GM19455 (cell line): ENCODE data around the gene MS4A8.
"Not testable (repeated sequence)": the region's sequence is repeated elsewhere in the genome, so short reads cannot be mapped to it uniquely, and the experiment has no call there.

Experiments
- ATAC-seq: cut with Tn5 transposase; IDR thresholded peaks from one replicate; pipeline ENCODE4 v1.9.1; 2021; ENCODE audit not compliant: unreplicated experiment

Gene MS4A8

DNA sequence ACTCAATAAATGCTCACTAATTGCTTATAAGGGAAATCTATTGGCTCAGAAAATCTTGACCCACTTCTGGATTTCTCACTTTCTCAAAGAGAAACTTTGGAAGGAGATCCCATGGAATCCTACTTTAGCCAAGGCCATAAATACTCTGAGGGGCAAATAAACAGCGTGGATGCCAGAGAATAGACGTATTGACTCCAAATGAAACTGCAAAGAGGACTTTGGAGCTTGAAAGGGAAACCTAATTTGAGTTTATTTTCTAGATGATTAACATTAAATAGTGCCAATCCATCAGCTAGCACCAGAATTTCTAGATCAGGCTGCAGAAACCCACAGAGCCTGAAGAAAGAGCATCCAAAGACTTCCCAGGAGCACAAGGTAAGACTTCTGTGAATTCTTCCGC lies 25.0 kb downstream of the MS4A8 start, which contains the start of gene MS4A18:
Gene MS4A18 (plus strand): TSS at position 301 of the 400 bp plus-strand sequence.
- no peak for ATAC-seq

DNA sequence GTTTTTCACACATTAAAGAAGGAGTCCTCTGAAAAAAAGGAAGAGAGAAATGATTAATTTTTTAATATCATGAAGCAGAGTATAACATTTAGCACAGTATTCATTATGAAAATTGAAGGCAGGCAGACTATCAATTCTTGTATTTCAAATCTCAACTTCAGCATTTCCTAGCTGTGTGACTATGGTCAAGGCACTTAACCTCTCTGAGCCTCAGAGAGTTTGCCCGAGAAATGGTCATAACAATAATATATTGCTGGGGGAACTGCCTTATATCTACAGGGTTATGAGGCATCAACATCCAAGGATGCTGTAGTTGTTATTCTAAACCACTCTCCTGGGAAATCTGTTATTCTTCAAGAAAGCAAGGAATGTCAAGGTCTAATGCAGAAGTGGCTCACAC lies 26.2 kb downstream of the MS4A8 start:
- ATAC-seq, result no peak

DNA sequence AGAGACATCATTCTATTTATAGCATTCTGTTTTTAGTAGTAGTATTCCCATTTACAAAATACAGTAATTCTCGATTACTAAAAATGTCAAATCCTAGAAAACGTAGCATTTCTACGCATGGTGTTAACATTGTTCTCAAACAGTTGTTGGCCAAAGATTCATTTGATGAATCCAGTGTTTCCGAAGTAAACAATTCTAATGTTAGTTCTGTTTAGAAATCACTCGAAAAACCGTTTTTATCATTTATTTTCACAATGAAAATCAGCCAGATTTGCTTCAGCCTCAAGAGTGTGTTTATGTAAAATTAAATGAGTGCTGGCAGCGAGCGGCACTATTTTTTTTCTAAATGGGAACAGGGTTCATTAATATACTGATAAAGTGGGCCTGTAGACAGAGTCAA lies 32.2 kb downstream of the MS4A8 start:
- no peak for ATAC-seq

DNA sequence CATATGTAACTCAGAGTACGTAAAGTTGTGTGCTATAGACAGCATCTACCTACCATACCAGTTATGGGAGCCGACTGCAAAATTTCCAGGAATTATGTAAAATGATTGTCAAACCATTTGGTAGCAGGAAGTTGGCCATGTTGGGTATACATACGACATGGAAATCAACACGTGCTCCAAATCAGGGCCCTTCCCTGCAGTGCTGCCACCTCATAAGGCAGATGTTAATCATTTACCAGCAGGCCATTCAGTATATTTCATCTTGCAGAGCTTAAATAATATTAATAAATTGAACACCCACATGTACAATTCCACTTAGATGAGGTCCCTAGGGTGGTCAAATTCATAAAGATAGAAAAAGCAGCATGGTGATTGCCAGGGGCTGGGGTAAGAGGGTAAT lies 34.9 kb downstream of the MS4A8 start:
- no peak for ATAC-seq

DNA sequence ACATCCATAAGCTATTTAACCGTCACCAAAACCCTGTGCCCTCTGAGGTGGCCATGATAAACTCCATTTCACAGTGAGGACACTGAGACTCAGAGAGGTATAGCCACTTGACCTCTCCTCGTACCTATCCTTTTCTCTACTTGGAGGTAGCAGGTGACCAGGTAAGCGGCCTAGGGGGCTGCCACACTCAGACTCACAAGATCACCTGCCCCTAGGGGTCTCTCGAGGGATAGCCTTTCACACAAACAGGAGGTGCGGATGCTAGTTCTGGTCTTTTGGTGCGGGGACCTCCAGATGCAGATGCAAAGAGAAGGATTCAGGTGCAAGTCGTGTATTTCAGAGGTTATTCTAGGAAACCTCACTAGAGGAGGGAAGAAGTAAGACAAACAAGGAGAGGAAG lies 39.7 kb downstream of the MS4A8 start:
- no peak for ATAC-seq

DNA sequence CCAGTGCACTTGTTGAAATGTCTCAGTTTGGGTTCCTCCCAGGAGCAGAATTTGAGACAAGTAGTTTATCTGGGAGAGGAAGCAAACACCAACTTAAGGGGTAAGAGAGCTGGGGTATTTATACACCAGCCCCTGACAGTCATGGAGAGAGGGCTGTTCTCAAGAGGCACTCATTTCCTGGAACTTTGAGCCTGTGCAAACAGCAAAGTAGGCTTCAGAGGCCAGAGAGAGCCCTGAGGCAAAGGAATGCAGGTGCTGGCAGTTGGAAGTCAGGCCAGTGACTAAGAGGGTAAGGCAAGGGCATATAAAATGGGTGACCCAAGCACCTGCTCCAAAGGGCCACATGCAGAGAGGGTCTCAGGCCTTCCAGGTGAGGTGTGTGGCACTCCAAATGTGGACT lies 41.2 kb downstream of the MS4A8 start:
- ATAC-seq, result no peak

DNA sequence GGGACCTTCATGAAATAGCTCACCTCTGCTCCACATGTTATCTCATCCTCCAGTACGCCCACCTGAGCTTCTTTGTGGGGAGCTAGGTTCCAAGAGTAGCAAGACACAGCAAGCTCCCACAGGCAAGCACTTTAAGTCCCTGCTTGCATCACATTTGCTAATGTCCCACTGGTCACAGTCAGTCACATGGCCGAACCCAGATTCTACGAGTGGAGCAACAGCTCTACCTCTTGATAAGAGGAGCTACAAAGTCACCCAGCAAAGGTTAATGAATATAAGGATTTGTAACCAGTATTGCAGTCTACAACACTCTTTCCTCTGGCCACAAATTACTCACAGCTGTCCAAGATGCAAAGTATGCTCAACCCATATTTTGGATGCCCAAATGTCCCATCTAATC lies 42.0 kb downstream of the MS4A8 start:
- ATAC-seq, result no peak

DNA sequence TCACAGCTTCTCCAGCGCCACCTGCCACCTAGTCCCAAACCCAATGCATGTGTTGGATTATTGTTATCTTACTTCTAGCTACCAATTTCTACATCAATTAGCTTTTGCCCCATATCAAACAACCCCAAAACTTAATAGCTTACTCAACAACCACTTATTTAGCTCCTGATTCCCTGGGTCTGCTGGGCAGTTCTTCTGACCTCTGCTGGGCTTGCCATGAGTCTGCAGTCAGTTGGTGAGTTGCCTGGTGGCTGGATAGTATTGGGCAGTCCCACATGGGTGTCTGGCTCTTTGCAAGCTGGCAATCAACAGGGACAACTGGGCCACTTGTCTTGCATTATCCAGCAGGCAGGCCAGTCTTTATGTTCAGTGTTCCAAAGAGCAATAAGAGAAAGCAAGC lies 43.6 kb downstream of the MS4A8 start:
- ATAC-seq, result no peak

DNA sequence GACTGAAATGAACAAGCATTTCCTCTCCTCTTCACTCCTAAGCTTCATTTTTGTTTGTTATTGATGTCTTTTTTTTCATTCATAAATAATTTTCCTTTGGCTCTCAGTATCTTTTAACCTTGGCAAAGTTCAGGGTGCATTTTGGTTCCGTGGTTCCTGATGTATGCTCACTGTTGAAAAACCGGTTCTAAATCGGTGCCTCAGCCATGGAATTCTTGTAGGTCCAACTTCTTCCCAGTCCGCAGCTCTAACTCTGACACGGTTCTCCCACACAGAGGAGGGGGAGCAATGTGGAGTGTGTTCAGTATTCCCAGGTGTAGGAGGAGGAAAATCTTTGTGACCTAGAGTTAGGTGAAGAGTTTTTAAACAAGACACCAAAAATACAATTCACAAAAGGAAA lies 44.7 kb downstream of the MS4A8 start:
- no peak for ATAC-seq

DNA sequence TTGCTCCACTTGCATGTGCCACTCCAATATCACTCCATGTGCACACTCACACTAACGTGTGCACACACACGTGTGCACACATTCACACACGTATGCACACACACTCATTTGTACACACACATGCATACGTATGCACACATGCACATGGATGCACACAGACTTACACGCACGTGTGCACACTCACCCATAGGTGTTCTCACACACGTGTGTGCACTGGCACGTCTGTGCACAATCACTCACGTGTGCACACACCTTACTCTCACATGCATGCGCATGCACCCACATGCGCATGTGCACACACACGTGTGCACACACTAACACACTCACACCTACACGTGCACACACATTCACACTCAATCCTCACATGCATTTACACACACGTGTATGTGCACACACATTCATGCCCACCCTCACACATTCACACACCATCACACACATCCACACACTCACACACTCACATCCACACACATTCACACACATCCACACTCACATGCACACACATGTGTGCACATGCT lies 48.0 kb downstream of the MS4A8 start:
- no peak for ATAC-seq

DNA sequence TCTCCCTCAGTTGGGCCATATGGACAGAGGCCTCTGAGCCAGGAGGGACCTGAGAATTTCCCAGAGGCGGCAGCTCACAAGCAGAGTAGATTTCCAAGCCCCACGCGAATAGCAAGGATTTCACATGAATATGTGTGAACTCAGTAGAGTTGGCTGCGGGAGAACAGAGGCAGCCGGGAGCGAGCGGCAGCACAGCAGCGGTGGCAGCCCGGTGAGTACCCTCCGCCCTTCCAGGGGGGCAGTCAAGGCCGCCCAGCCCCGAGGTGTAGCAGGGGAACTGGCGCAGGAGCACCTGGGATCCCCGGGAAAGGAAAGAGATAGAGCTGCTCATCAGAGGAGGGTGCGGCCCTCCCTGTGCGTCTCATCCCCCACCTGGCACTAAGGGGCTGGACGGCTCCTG lies 48.8 kb downstream of the MS4A8 start:
- ATAC-seq, result no peak

DNA sequence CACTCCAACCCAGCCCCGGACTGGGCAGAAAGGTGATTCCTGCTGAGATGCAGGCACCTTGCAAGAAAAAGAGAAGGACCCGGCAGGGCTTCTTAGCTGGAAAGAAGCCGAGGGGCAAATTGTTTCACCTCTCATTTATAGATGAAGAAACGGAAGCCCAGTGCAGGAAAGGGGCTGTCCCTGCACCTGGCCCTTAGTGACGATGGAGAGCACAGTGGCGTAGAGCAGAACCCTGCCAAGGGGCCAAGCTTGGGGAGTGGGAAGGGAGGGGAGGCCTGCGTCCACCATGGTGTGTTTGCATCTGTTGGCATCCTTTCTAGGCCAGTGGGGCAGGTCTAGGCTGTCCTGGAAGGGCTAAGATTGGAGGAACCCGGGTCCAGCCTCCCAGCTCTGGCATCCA lies 49.4 kb downstream of the MS4A8 start:
- no peak for ATAC-seq

DNA sequence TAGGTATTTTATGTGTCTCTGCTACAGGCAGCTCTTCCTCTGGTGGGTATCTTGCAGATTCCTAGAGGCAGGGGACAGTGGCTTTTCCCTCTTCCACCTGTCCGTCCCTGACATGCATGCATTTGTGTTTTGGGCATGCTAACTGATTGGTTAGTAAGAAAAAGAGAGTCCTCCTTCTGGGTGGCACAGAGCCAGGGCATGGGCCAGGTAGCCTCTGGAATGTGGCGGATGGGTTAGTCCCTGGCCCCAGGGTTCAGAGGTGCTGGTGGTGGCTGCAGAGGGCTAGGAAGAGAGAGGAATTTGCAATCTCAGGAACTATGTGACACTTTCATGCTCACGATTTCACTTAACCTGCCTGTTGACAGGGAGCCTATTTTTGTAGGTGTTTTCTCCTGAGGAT lies 51.5 kb downstream of the MS4A8 start:
- no peak for ATAC-seq

DNA sequence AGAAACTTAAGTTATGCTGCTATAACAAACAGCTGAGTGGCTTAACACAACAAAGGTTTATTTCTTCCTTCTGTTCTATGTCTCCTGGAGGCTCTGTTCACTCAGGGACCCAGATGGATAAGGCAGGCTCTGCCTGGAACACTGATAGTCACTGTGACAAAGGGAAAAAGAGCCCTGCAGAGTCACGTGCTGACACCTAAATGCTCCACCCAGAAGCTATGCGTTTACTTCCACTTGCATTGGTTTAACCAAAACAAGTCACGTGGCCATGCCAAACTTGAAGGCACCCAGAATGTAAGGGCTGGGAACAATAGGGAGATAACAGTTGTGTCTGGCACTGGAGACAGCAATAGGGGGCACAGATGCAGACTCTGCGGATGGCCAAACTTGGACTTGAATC lies 53.9 kb downstream of the MS4A8 start:
- no peak for ATAC-seq

DNA sequence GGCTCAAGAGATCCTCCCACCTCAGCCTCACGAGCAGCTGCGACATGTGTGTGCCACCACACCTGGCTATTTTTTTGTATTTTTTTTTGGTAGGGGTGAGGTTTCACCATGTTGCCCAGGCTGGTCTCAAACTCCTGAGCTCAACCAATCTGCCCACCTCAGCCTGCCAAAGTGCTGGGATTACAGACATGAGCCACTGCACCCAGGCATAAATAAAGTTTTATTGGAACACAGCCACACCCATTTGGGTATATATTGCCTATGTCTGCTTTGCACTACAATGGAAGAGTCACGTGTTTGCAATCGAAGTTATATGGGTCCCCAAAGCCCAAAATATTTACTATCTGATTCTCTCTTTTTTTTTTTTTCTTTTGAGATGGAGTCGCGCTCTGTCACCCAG lies 55.5 kb downstream of the MS4A8 start:
- no peak for ATAC-seq

DNA sequence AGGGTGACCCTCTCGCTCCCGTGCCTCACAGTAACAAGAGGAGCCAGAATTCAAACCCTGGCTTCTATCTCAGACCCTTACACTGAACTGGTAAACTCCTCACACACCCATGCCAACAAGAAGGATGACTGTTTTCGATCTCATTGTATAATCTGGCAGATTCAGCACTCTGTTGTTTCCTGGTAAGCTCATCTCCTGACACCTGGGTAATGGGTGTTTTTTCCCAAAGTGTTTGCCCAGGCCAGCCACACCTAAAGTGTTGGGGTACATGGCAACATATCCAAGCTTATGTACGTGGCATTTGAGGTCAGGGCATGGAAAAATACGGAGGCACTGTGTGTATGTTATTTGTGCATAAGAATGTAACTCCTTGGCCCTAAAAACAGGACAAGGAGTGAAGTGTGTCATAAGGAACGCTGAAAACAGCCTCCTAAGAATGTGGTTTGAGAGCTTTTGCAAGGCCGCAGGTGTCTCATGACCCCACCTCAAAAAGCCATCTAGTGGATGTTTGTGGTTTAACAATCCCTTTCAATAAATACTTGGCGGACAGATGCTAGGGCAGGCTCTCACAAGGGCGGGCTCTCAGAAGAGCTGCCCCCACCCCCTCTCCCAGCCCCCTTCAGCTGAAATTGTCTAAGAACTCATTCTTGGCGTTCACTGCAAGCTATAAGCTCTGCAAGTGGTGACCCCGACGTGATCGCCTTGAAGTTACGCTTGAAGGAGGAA lies 57.1 kb downstream of the MS4A8 start, which contains the start of gene MS4A15:
Gene MS4A15 (plus strand): TSS at position 561 of the 726 bp plus-strand sequence. CDS start 6,867 bp downstream, outside the sequence.
- no peak for ATAC-seq

DNA sequence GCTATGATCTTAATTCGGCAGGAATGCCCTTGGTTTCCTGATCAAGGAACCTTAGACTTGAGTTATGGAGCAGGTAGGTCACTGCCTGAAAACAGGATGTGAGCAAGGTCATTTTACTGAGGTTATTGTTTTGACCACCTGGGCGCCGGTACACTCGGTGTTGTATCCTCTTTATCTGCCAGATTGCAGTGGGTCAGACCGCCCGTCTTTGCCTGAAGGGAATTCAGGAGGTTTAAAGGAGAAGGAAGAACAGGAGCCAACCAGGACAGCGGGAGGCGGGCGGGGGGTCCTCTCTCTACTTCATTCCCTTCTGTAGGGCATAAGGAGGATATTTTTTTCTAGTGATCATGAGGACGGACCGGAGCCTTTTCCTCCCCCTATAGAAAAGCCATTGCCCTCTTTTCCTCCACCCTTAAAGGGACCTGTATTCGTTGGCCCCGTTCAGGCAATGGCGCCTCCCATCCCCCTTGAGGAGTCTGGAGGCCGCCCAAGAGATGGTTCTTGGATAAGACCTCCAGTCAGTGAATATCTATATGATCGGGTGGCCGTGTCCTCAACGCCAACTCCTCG lies 57.9 kb downstream of the MS4A8 start:
- ATAC-seq, result no peak

DNA sequence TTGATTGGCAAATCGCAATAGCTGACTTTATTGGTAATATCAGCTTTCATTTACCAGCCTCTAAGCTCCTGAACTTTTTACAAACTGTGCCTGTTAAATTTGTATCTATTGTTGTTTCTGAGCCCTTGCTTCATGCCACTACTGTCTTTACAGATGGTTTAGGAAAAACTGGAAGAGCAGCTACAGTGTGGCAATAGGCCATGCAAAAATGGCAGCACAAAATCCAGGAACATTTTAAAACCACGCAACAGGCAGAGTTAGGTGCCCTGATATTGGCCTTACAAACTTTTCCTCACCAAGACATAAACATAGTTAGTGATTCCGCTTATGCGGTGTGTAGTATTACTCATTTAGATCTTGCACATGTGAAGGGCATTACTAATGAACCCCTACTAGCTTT lies 59.3 kb downstream of the MS4A8 start:
- not testable (repeated sequence) for ATAC-seq

DNA sequence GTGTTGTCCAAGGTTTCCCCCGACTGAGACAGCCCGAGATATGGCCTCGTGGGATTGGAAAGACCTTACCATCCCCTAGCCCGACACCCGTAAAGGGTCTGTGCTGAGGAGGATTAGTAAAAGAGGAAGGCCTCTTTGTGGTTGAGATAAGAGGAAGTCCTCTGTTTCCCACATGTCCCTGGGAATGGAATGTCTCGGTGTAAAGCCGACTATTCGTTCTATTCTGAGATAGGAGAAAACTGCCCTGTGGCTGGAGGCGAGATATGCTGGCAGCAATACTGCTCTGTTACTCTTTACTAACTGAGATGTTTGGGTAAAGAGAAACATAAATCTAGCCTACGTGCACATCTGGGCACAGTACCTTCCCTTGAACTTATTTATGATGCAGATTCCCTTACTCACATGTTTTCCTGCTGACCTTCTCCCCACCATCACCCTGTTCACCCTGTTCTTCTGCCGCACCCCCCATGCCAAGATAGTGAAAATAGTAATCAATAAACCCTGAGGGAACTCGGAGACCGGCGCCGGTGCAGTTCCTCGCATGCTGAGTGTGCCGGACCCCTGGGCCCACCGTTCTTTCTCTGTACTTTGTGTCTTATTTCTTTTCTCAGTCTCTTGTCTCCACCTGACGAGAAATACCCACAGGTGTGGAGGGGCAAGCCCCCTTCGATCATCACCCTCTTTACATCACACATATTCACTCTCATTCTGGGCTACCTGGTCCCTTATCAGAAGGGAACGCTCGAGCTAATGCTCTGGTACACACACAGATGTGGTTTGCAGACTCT lies 60.2 kb downstream of the MS4A8 start:
- not testable (repeated sequence) for ATAC-seq

DNA sequence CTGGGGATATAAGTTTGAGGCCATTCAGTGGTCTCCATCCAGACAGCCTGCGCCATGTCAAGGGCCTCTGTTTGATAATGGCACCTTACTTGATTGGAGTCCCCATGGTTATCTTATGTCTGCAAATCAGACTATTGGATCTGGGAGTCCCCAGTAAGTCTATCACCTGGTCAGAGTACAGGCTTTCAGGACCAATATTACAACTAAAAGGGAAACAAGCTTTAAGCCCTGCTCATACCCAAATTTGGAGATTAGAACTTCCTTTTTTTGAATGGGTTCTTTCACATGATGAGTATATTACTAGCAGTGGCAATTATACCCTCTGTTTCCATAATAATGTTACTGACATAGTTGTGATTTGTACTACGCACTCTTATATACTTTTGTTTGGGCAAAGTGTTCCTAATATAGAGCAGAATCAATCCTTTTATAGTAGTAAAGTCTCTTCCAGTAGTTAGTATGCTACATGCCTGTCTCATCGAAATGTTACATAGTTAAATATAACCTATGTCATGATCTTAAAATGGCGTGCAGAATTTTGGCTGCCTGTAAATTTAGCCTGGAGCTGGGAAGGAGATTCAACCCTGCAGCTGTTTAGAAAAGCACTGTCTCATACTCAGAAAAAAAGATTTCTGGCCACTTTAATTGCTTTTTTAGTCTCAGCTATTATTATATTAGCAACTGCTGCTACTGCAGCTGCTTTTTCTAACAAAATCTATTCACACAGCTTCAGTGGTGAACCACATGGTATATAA lies 62.2 kb downstream of the MS4A8 start:
- ATAC-seq, result no peak
